Gastrocnemius medialis (tissue), 4 donors: ENCODE measurements around the gene CACNB4. TPM values are rescaled to one million over a fixed set of nuclear protein-coding genes. Genes with fewer than 3 reads are reported as not detected.
"Not testable (repeated sequence)": the region's sequence is repeated elsewhere in the genome, so short reads cannot be mapped to it uniquely, and the experiment has no call there.

ENCODE experiments used
- ATAC-seq, 2 donors: fragments of 150-250 bp; one replicate each; pipeline ENCODE4 v1.9.1; 2016
- DNase-seq, 2 donors: peaks; one replicate each; pipeline ENCODE4 v3.0.0-alpha.2; 2019
- H3K27ac ChIP-seq, 4 donors: fragments of 200-600 bp; sonication (generic); 1 replicate in 1 of 4; 2 replicates in 3 of 4; pipeline ENCODE4 v1.5.1; 2016 to 2018; ENCODE audit warnings: mild to moderate bottlenecking in 2 of 4, moderate library complexity in 1 of 4
- H3K27me3 ChIP-seq, 3 donors: fragments of 200-600 bp; sonication (generic) in 2 of 3; 1 replicate in 1 of 3; 2 replicates in 2 of 3; pipeline versions ENCODE4 v1.5.1 to v1.6.0; 2016 to 2019; ENCODE audit warnings: mild to moderate bottlenecking in 1 of 3, moderate library complexity in 1 of 3
- H3K36me3 ChIP-seq, 2 donors: fragments of 200-600 bp; sonication (generic) in 1 of 2; one replicate each; pipeline ENCODE4 v1.5.1; 2017 to 2018
- H3K4me1 ChIP-seq, 2 donors: fragments of 200-600 bp; sonication (generic) in 1 of 2; one replicate each; pipeline ENCODE4 v1.5.1; 2016 to 2017; ENCODE audit warnings: mild to moderate bottlenecking in 2 of 2
- H3K4me3 ChIP-seq, 4 donors: fragments of 200-600 bp; sonication (generic) in 3 of 4; 1 replicate in 1 of 4; 2 replicates in 3 of 4; pipeline ENCODE4 v1.5.1; 2016 to 2019; ENCODE audit warnings: mild to moderate bottlenecking in 2 of 4
- H3K9me3 ChIP-seq, 3 donors: fragments of 200-600 bp; sonication (generic) in 2 of 3; 1 replicate in 1 of 3; 2 replicates in 2 of 3; pipeline ENCODE4 v1.5.1; 2016 to 2019
- POLR2A ChIP-seq, 2 donors: fragments of 450-650 bp; IDR thresholded peaks; one replicate each; pipeline ENCODE4 v1.6.1; 2017; ENCODE audit warnings: antibody characterized with exemption in 2 of 2, mild to moderate bottlenecking in 2 of 2, moderate library complexity in 2 of 2
- in situ Hi-C, 4 donors: fragments of 200-750 bp; cut with MboI; loops; one replicate each; pipeline versions ENCODE4 v1.15.0 to v1.8.0; 2017; ENCODE audit warnings: low sequenced_read_pairs in 4 of 4
- intact Hi-C: fragments of 100-400 bp; cut with DNase I; formaldehyde crosslinking; loops from one replicate; pipeline ENCODE4 v1.15.1; 2023; ENCODE audit warnings: low total_unique reads
- total RNA-seq, 4 donors: library from RNA; depleted of rRNA; stranded (reverse); fragments of >200 nt; gene quantifications; one replicate each; pipeline versions ENCODE4 v1.1.0 to v1.2.3, GENCODE V29; 2016
- TF ChIP-seq, protein P1 (sequence below), 5 experiments: fragments of 450-650 bp in 3 of 5; fragments of 200-600 bp in 2 of 5; sonication (generic) in 2 of 5; IDR thresholded peaks in 4 of 5; conservative IDR thresholded peaks in 1 of 5; 1 replicate in 4 of 5; 2 replicates in 1 of 5; pipeline ENCODE4 v1.5.1; 2016 to 2019; ENCODE audit warnings: antibody characterized with exemption in 5 of 5, mild to moderate bottlenecking in 3 of 5, moderate library complexity in 3 of 5

Gene CACNB4
- total RNA-seq, 4 donors from 2014 or later, result 0.04 to 0.56 (median 0.36) TPM

DNA sequence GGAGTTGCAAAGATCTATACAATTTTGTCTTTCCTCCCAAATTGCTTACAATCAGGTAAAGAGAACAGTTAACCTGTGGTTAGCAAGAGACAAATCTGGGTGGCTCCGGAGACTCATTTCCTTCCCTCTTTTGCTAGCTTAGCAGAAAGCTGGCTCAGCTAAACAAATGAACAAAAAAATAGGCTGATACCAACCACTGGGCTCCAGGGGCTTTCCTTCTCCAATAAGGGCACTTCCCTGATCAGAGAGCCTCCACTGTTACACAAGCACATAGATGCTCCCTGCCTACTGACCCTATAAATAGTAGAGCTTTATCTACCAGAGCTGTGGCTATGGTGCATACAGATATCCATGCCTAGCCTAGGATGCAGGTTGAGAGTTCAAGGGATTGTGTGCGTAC lies 180.5 kb downstream of the CACNB4 start:
- no peak overlapping the region for H3K27ac ChIP-seq
- intact Hi-C loops (no loop called here), in situ Hi-C loops (no loop called here)
- DNase-seq, result no peak
- no peaks in the 10 kb centered on the region for H3K9me3 ChIP-seq
- no peak overlapping the region for H3K4me3 ChIP-seq
- no peak for TF ChIP-seq POLR2A (IDR thresholded peaks at IDR 0.05)
- TF ChIP-seq, protein P1, sequence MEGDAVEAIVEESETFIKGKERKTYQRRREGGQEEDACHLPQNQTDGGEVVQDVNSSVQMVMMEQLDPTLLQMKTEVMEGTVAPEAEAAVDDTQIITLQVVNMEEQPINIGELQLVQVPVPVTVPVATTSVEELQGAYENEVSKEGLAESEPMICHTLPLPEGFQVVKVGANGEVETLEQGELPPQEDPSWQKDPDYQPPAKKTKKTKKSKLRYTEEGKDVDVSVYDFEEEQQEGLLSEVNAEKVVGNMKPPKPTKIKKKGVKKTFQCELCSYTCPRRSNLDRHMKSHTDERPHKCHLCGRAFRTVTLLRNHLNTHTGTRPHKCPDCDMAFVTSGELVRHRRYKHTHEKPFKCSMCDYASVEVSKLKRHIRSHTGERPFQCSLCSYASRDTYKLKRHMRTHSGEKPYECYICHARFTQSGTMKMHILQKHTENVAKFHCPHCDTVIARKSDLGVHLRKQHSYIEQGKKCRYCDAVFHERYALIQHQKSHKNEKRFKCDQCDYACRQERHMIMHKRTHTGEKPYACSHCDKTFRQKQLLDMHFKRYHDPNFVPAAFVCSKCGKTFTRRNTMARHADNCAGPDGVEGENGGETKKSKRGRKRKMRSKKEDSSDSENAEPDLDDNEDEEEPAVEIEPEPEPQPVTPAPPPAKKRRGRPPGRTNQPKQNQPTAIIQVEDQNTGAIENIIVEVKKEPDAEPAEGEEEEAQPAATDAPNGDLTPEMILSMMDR (IDR thresholded peaks at IDR 0.05 in 4 of 5, conservative IDR thresholded peaks at IDR 0.05 in 1 of 5), result no peak
- no peak for ATAC-seq
- no peaks in the 10 kb centered on the region for H3K36me3 ChIP-seq
- peaks cover 5 to 8% of the 10 kb centered on the region in 2 donors for H3K4me1 ChIP-seq
- H3K27me3 ChIP-seq, result no peaks in the 10 kb centered on the region

DNA sequence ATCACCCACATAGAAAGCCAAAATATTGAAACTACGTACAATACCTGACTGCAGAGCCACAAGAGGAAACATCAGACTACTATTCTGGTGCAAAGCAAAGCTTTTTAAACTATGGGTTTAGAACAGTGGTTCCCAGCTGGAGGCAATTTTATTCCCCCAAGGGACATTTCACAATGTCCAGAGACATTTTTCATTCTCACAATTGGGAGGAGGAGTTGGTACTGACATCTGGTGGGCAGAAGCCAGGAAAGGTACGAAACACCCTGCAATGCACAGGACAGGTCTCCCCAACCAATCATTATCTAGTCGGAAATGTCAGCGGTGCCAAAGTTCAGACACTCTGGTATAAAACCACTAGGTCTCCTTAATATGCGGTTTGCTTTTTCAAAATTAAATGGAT lies 182.2 kb downstream of the CACNB4 start:
- Histone ChIP-seq H3K9me3 (no peaks in the 10 kb centered on the region), H3K27me3 (no peaks in the 10 kb centered on the region), H3K36me3 (no peaks in the 10 kb centered on the region), H3K4me1 (no peaks in the 10 kb centered on the region), H3K4me3 (no peak overlapping the region), H3K27ac (no peak overlapping the region)
- intact Hi-C loops (no loop called here), in situ Hi-C loops (no loop called here)
- ATAC-seq (no peak), DNase-seq (no peak)
- no peak for TF ChIP-seq POLR2A (IDR thresholded peaks at IDR 0.05)
- TF ChIP-seq, protein P1 (IDR thresholded peaks at IDR 0.05 in 4 of 5, conservative IDR thresholded peaks at IDR 0.05 in 1 of 5), result no peak

DNA sequence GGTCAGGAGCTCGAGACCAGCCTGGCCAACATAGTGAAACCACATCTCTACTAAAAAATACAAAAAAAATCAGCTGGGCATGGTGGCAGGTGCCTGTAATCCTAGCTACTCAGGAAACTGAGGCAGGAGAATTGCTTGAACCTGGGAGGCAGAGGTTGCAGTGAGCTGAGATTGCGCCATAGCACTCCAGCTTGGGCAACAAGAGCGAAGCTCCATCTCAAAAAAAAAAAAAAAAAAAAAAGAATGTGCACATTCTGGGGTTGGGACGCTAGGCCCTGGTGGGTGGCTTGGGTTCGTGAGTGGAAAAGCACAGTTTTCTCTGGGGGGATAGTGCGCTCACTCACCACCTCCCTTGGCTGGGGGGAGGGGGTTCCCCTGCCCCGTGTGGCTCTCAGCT lies 183.2 kb downstream of the CACNB4 start:
- H3K4me1 ChIP-seq, H3K4me3 ChIP-seq, DNase-seq, H3K36me3 ChIP-seq, H3K27me3 ChIP-seq, intact Hi-C loops, H3K9me3 ChIP-seq, ATAC-seq, in situ Hi-C loops, H3K27ac ChIP-seq: not testable (repeated sequence)

DNA sequence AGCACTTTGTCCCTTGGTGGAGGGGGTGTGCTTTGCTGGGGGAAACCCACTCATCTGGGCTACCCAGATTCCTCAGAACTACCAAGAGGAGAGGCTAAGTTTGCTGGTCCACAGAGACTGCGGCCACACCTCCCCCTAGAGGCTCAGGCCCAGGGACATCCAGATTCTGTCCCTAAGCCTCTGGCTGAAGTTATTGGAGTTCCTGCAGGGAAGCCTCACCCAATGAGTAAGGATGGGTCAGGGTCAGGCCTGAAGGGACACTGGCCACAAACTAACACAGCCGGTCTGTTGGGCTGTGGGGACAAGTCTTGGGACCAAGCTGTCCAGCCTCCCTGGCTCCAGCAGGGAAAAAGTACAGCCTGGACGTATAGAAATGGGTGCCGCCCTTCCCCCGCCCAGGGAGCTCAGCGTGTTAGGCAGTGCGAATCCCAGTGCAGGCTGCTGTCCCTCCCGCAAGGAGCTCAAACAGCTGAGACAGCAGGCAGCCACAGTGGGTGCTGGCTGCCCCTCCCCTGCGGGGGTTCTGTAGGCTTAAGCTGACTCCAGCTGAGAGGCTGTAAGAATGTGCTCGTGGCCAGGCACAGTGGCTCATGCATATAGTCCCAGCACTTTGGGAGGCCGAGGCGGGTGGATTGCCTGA lies 183.7 kb downstream of the CACNB4 start:
- DNase-seq (no peak), ATAC-seq (no peak)
- intact Hi-C loops, result no loop called here
- H3K4me1 ChIP-seq, result no peaks in the 10 kb centered on the region
- in situ Hi-C loops, result no loop called here
- H3K4me3 ChIP-seq, result no peak overlapping the region
- H3K36me3 ChIP-seq, result no peaks in the 10 kb centered on the region
- TF ChIP-seq, protein P1 (IDR thresholded peaks at IDR 0.05 in 4 of 5, conservative IDR thresholded peaks at IDR 0.05 in 1 of 5), result no peak
- TF ChIP-seq POLR2A (IDR thresholded peaks at IDR 0.05), result no peak
- no peak overlapping the region for H3K27ac ChIP-seq
- no peaks in the 10 kb centered on the region for H3K27me3 ChIP-seq
- no peaks in the 10 kb centered on the region for H3K9me3 ChIP-seq

DNA sequence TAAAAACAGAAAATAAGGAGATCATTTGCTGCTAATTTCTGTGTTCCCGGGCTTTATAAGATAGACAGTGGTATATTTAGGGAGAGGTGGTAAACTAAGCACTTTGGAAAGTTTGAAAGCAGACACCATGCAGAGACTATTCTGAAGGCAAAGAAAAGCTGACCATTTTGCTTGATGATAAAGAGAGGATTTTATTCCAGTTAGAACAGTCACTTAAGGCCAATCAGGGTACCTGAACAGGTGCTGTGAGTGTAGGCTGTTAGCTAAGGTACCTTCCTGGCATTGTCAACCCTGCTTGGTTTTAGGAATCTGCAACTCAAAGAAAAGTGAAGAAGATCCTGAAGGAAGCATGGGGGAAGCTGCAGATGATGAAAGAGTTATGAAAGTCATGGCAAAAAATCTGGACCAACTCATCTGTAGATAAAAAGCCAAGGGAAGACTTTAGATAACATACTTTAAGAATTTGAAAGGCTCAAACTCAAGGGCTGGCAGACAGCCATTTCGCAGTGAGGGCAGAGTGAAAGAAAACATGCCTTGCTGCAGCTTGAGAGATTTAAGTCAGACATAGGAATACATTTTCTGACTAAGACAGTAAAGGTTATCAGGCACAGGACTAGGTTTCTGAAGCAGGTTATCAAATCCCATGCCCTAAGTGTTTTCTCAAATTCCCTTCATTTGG lies 190.5 kb downstream of the CACNB4 start:
- Histone ChIP-seq H3K4me1 (peaks cover 36 to 41% of the 10 kb centered on the region in 2 donors), H3K9me3 (no peaks in the 10 kb centered on the region), H3K36me3 (no peaks in the 10 kb centered on the region), H3K27me3 (no peaks in the 10 kb centered on the region), H3K4me3 (no peak overlapping the region), H3K27ac (peak overlapping the region; percentile 54 to 83 (median 79))
- no peak for TF ChIP-seq POLR2A (IDR thresholded peaks at IDR 0.05)
- TF ChIP-seq, protein P1 (IDR thresholded peaks at IDR 0.05 in 4 of 5, conservative IDR thresholded peaks at IDR 0.05 in 1 of 5), result no peak
- intact Hi-C loops, result loop anchor here (5.0 kb wide), 1 partner anchor 39 kb away; no protein-coding TSS in a partner anchor
- DNase-seq (no peak), ATAC-seq (no peak)
- in situ Hi-C loops, result no loop called here
